Suppressor macrophage treated with lipopolysaccharide for 1 hour (primary cell): ENCODE data around the gene PACS2.
A peak's percentile ranks its signal among the peaks of the same experiment; 100 is the strongest.

ENCODE experiments used
- DNase-seq, 3 donors: peaks; one replicate each; pipeline ENCODE4 v3.0.0-alpha.2; 2020 to 2022

PACS2 gene

DNA sequence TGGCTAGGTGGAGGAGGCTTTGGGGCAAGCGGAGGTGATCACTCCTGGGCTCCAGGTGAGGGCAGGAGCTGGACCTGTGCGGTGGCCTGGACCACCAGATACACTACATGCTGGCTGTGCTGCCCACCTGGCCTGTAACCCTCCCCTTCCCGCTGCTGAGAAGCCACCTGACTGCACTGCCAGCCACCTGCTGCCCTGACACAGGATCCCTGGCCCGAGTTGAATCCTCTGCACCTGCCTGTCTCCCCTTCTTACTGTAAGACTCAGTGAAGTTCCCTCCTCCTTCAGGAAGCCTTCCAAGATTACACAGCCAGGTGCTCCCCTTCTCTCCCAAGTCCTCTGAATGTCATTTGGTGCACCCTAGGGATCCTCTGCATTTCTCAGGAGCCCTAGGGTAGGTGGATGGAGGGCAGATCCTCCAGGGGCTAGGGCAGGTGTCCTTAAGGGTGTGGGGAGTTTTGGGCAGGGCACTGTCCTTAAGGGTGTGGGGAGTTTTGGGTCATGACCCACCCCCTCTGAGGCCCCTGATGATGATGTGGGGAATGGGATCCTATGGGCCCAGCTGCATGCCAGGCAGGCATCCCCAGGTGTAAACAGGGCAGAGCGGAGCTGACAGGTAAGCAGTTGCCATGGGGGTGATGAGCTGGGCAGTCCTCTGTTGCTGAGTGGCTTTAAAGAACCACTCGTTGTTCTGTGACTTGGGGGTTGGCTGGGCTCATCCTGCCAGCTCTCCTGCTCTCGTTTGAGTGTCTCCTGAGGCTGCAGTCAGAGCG is 98.4 kb downstream of the PACS2 start:
- DNase-seq: no peak

DNA sequence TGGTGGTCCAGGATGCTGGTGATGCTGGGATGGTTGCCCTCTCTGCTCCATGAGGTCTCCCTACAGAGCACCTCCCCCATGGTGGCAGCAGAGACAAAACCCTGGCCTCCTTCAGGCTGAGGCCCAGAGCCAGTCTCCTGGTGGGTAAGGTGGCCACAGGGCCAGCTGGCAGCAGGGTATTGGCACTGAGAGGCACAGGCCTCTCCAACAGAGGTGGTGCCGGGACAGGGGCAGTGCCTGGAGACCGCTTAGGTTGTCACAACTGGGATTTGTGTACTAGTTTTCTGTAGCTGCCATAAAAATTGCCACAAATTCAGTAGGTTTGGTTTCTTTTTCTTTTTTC is 99.0 kb downstream of the PACS2 start:
- no peak for DNase-seq

DNA sequence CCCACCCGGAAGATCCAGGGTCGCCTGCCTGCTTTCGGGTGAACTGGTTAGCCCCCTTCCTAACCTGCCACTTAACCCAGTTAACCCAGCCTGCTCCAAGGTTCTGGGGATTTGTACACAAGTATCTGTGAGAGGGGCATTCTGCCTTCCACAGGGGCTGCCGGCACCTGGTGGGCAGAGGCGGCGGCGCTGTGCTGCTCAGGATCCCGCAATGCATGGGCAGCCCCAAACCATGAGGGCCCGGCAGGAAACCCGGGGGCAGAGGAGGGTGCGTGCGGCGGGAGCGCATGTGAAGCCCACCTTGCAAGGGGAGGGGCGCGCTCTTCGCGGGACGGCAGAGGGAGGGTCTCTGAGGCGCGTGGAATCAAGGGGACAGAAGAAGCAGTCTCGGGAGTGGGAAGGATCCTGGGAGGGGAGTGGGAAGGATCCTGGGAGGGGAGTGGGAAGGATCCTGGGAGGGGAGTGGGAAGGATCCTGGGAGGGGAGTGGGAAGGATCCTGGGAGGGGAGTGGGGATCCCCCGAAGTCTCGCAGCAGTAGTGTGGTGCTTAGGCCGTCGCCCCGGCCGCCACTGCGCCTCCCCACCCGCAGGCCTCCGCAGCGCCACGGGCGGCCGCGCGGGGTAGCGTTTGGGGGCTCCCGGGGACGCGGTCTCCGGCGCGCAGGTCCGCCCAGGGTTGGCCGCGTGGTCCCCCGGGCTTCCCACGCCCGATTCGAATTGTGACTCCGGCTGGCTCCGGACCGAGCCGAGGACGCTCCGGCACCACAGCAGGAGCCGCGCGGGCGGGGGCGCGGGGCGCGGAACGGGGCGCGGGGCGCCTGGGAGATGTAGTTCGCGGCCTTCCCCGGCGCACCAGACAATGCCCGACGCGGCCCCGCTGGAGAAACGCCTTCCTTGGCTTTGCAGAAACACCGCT is 100.2 kb downstream of the PACS2 start:
- peak; percentile 75 to 89 (median 75) for DNase-seq

DNA sequence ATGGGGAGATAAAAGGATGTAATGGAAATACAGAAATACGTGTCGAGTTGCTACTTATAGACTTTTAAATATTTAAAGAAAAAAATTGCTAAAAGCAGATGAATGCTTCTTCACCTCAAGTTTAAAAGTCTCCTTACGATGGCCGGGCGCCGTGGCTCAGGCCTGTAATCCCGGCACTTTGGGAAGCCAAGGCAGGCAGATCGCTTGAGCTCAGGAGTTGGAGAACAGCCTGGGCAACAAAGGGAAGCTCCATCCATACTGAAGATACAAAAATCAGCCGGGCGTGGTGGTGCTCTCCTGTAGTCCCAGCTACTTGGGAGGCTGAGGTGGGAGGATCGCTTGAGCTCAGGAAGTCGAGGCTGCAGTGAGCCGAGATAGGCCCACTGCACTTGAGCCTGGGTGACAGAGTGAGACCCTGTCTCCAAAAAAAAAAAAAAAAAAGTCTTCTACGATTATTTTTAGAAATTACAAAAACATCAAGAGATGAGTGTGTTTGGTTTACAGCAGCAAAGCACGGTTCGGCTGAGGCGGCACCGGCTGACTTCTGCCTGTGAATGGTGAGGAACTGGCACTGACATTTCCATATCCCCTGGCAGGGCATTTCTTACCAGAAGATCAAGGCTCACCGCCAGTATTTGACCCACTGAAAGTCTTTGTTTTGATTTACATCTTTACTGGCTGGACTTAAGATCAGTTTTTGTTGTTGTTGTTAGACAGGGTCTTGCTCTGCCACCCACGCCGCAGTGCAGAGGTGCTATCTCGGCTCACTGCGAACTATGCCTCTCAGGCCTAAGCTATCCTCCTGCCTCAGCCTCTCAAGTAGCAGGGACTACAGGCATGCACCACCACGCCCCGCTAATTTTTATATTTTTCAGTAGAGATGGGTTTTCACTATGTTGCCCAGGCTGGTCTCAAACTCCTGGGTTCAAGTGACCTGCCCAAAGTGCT is 101.2 kb downstream of the PACS2 start:
- no peak for DNase-seq

DNA sequence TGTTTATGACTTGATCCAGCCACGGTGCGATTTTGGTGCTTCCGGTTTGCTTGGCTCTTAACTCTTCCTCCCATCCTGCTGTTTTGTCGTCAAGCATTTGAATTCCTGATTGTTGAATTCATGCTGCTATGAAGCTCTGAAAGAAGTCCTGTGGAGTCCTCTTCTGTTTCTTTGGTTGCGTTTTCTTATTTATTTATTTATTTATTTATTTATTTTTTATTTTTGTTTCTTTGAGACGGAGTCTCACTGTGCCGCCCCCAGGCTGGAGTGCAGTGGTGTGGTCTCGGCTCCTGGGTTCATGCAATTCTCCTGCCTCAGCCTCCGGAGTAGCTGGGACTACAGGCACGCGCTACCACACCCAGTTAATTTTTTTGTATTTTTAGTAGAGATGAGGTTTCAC is 102.1 kb downstream of the PACS2 start:
- DNase-seq: no peak

DNA sequence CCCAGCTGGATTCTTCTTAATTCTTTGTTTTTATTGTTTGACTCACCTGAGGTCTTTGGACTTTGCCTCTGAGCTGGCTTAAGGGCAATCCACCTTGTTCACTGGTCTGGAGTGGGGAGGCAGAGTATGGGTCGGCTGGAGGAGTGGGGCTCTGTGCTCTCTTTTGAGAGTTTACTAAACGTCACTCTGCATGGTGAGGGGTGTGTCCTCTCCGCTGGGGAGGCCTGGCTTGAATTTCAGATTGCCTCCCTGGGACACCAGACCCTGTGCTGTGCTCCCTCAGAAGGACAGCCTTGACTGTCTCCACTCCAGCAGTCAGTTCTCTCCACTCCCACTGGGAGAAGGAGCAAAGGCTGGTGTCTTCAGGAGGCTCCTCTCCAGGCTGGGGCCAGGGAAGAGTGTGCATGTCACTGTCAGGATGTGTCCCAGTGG is 103.2 kb downstream of the PACS2 start:
- DNase-seq: no peak

DNA sequence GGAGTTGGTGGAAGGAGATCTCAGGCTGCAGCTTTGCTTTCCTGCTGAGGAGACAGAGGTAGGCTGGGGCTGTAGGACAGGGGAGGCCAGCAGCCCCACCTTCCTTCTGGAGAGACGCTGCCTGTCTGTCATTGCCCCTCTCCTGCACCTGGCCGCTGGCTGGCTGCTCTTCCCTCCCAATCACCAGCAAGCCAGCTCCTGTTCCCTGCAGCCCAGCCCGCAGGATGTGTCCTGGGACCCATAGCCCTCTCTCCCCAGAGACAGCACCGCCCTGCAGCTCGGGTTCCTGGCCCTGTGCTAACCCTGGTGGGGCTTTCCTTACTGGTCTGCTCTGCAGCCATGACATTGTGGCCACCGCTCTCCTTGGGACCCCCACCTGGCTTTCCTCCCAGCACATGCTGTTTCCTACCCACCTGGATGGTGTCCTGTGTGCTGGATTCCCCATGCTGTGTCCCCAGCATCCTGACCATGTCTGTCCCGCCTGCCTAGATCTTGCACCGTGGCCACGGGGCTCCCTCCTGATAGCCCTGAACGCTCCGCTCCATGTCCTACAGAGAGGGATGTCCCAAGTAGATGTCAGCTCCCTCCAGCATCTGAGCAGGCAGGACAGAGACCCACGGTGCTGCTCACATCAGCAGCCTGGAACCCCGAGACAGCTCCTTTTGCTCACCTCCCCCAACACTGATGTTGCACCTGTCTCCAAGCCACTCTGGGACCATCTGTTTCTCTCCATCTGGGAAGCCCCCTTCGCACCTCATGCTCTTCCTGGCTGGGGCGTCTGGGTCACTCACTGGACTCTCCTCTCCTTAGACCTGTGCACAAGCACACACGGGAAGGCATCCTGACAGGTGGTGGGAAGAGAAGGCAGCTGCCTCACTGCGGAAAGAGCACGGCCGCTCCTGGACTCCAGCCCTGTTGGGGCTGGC is 104.0 kb downstream of the PACS2 start:
- DNase-seq: no peak

DNA sequence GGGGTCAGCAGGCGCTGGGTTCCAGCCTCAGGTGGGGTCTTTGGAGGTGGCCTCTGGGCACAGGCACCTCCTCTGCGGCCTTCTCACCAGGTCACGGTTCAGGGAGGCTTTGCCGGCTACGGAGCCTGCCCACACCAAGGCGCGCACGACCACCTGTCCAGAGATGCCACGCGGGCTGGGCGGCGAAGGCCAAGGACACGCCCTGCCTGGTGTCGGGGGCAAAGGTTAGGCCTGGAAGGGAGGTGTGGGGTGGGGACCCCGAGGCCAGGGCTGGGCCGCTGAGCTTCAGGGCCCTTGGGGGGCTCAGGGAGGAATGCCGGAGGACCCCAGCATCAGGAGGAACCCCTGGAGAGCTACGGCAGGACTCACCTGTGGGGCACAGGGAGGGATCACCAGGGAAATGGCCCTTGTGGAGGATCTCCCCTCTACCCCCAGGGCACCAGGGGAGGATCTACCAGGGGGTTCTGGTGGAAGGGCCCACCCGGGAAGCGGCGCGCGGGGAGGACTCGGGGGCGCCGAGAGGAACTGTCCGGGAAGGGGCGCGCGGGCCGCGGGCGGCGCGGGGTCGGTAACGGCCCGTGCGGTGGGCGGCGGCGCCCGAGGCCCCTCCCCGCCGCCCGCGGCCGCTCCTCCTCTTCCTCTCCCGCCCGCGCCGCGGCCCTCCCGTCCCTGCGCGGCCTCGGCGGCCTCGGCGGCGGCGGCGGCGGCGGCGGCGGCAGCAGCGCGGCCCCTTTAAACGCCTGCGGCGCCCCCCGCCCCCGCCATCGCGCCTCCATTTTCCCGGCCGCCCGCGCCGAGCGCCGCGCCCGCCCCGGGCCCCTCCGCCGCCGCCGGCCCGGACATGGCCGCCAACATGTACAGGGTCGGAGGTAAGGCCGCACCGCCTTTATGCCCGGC is 104.9 kb downstream of the PACS2 start, which contains the start of gene MTA1:
MTA1 (plus strand) TSS at position 633 of the 897 bp plus-strand sequence; CDS start at position 842, 209 bp downstream.
- DNase-seq: peak; percentile 45 to 88 (median 67)

DNA sequence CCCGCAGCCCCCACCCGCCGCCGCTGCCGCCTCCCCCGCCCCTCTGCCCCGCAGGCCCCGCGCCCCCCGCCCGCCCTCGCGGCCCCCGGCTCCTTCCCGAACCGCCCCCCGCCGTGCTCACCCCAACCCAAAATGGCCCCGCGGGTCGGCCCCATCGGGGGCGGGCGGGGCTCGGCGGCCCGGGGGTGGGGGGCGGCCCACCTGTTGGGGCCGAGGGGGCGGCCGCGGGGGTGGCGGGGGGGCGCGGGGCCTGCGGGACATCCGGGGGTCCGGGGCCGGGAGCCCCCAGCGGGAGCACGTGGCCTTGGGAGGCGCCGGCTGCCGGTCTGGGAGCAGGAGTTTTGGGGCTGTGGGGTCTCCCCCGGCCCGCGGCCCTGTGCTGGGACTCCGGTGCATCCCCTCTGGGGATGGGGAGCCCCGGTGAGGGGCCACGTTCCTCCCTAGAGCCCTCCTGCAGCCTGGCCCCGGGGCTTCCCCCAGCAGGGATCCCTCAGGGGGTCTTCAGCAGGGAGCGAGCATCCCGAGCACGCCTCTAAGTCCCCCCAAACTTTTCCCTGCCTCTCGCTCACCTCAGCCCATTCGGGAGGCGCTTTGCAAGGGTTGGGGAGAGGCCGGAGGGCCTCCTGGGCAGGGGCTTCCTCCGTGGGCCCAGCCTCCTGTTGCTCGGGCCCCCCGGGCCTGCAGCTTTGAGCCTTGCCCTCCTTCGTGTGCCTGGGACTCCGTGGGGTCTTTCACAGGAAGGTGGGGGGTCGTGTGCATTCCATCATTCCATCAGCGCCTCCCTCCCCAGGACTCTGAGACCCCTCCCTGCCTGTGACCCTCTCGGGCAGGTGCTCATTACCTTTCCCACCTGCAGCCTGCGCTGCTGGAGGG is 105.8 kb downstream of the PACS2 start:
- DNase-seq: no peak

DNA sequence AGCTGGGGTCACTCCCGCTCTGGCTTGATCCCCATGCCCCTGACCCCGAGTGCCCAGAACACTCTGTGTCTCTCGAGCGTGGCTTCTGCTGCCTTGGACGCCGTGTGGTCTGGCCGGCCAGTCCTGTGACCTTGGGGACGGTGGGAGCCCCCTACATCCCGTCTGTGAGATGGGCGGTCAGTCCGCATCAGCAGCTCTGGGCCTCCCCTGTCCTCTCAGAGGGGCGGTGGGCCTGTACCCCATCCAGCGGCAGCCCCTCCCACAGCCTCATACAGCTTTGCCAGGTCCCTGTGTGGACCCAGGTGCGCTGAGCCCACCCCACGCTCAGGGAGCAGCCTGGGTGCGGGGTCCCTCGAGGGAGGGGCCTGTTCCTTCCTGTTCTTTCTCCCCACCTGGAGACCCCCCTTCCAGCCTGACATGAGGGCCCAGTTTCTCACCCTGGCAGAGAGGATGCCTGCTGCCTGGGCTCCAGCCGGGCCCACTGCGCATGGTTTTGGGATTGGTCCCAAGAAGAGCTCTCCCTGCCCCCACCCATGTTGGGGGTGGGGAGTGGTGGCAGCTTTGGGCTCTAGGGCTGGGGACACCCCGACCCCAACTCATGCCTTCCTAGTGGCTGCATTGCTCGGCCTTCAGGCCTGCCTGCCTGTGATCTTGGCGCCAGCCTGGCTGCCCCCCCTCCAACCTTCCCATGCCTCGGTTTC is 106.6 kb downstream of the PACS2 start:
- no peak for DNase-seq

DNA sequence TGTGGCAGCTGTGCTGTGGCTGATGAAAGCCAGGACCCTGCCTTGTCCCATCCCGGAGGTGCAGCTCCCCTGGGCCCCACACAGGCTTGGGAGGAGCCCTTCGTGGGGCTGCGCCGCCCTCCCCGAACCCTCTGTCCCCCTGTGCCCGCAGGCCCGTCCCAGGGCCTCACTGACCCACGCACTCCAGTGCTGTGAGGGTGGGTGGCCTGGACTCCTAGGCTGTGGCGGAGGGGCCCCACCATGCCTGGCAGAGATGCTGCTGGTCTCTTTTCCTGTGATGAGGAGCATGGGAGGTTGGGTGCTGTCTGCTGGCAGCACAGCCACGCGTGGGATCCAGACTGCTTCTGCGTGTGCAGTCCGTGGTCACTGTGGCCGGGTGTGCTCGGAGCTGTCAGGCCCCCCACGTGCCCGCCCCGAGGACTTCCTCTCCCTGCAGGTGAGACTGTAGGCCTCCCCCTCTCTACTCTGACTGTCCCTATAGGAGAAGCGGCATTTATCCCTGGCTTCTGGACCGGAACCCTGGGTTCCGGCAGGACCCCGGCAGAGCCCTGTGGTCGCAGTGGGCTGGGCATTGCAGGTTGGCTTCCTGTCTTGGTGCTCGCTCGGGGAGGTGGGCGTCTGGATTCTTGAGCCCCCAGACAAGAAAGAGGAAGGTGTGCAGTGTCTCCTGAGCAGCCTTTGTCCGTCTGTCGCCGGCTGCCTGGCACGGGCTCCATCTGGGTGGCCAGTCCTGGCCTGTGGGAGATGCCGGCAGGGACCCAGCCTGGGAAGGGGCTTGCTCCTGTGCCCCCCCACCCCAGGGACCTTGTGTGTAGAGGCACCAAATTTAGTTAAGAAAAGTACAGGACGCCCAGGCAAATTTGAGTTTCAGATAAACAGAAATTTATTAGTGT is 107.4 kb downstream of the PACS2 start:
- no peak for DNase-seq

DNA sequence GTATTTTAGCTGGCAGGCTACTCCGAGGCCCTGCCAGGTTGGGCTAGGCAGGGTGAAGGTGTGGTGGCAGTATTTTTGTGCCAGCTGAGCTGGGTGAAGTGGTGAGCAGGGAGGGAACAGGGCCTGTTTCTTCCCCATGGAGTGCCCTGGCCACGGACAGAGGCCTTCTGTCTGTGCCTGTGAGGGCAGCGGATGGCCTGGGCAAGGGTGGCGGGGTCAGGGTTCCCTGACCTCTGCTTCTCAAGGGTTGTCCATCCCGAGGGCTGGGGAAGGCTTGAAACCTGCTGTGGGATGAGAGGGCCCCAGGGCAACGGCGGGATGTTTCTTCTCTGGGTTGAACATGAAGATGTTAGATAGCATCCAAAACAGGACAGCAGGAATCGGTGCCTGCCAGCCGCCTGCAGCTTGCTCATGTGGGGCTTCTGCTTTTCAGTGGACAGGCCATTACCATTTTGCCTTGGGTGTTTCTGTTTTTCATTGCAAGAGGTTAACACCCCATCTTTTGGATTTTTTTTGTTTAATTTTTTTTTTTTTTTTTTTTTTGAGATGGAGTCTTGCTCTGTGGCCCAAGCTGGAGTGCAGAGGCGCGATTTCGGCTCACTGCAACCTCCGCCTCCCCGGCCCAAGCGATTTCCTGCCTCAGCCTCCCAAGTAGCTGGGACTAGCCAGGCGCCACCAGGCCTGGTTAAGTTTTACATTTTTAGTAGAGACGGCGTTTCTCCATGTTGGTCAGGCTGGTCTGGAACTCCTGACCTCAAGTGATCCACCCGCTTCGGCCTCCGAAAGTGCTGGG is 108.3 kb downstream of the PACS2 start:
- DNase-seq: no peak

DNA sequence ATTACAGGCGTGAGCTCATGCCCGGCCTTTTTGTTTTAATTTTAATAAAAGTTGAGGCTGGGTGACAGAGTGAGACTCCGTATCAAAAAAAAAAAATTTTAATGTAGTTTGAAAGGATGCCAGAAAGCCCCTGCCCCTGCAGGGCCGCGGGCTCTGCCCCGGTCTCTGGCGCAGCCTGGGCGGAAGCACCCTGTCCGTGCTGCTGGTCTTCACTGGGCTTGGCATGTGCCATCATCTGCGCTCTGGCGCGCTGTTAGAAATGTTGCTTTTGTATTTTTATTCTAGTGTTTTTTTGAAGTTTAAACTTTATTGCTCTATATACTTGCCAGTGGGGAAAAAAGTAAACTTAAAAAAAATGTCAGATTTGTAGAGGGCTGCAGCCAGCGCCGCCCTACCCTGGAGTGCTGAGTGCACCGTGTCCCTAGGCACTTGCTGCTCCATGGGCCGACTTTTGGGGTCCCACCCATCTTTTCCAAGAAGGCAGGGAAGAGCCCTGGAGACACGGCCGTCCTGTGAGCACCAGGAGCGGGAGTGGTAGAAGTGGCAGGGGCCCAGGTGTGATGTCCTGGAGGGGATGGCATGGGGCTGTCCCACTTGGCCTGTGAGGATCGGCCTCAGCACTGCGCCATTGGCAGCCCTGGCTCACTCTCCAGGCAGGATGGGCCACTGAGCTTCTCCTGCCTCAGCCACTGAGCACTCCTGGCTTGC is 109.1 kb downstream of the PACS2 start:
- no peak for DNase-seq

DNA sequence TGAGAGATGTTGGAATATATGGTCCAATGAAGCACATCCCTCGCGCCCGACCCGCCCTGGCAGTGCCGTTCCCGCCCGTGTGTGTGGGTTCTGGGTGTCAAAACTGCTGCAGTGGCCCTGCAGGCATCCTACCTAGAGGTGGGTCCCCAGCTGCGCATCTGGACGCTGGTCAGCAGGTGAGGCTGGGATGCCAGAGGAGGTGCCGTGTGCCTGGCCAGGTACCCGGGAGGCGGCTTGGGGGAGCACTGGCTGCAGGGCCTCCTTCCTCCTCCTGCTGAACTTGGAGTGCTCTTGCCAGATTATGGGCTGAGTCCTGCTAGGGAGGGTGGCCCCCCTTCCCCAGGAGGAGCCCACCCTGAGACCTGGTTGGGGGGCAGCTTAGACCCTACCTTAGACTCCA is 110.3 kb downstream of the PACS2 start:
- no peak for DNase-seq

DNA sequence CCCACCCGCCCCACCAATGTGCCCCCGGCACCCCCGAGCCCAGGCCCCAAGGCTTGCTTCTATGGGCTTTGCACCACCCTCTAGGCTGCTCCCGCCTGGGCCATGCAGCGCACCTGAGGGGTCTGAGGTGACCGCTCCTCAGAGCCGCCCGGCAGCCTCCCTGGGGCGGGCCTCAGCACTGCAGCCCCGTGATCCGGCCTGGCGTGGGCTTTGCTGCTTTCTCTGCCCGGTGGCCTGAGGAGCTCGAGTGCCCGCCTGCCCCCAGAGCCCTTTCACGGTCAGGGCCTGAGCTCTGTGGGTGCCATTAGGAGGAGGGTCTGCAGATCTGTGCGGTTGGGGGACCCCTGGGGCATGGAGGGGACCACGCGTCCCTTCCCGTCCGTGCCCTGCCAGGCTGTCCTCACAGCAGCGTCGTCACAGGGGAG is 111.3 kb downstream of the PACS2 start:
- DNase-seq: no peak
